ENCODE measurements around the gene MYT1.
"Not testable (repeated sequence)": the region's sequence is repeated elsewhere in the genome, so short reads cannot be mapped to it uniquely, and the experiment has no call there.

GRCh38 chr20:64187213-64187612 lies 23.0 kb downstream of the MYT1 start:
- TF ChIP-seq, protein P1, sequence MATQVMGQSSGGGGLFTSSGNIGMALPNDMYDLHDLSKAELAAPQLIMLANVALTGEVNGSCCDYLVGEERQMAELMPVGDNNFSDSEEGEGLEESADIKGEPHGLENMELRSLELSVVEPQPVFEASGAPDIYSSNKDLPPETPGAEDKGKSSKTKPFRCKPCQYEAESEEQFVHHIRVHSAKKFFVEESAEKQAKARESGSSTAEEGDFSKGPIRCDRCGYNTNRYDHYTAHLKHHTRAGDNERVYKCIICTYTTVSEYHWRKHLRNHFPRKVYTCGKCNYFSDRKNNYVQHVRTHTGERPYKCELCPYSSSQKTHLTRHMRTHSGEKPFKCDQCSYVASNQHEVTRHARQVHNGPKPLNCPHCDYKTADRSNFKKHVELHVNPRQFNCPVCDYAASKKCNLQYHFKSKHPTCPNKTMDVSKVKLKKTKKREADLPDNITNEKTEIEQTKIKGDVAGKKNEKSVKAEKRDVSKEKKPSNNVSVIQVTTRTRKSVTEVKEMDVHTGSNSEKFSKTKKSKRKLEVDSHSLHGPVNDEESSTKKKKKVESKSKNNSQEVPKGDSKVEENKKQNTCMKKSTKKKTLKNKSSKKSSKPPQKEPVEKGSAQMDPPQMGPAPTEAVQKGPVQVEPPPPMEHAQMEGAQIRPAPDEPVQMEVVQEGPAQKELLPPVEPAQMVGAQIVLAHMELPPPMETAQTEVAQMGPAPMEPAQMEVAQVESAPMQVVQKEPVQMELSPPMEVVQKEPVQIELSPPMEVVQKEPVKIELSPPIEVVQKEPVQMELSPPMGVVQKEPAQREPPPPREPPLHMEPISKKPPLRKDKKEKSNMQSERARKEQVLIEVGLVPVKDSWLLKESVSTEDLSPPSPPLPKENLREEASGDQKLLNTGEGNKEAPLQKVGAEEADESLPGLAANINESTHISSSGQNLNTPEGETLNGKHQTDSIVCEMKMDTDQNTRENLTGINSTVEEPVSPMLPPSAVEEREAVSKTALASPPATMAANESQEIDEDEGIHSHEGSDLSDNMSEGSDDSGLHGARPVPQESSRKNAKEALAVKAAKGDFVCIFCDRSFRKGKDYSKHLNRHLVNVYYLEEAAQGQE (IDR thresholded peaks at IDR 0.05; ENCODE audit: insufficient replicate concordance, low read depth) = not testable (repeated sequence)
- TF ChIP-seq, protein P2, sequence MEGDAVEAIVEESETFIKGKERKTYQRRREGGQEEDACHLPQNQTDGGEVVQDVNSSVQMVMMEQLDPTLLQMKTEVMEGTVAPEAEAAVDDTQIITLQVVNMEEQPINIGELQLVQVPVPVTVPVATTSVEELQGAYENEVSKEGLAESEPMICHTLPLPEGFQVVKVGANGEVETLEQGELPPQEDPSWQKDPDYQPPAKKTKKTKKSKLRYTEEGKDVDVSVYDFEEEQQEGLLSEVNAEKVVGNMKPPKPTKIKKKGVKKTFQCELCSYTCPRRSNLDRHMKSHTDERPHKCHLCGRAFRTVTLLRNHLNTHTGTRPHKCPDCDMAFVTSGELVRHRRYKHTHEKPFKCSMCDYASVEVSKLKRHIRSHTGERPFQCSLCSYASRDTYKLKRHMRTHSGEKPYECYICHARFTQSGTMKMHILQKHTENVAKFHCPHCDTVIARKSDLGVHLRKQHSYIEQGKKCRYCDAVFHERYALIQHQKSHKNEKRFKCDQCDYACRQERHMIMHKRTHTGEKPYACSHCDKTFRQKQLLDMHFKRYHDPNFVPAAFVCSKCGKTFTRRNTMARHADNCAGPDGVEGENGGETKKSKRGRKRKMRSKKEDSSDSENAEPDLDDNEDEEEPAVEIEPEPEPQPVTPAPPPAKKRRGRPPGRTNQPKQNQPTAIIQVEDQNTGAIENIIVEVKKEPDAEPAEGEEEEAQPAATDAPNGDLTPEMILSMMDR (IDR thresholded peaks at IDR 0.05; ENCODE audit: insufficient read depth, low read length) = not testable (repeated sequence)
- not testable (repeated sequence) for TF ChIP-seq POLR2AphosphoS5 (IDR thresholded peaks at IDR 0.05; ENCODE audit: low read depth); GABPA (IDR thresholded peaks at IDR 0.05; ENCODE audit: low read depth); SPI1 (IDR thresholded peaks at IDR 0.05; ENCODE audit: borderline replicate concordance, low read depth)
